UCSD-AML1 (cell line): ENCODE data around the gene PIP4K2A.

Experiments used
- DNase-seq: peaks from one replicate; lab custom pipeline; 2025; ENCODE audit not compliant: unreplicated experiment; lab: John Stamatoyannopoulos, UW

PIP4K2A gene

GRCh38 chr10:22643116-22643515, 71.3 kb downstream of the PIP4K2A start:
- no peak for DNase-seq

GRCh38 chr10:22641743-22642142, 72.6 kb downstream of the PIP4K2A start:
- DNase-seq = no peak

- DNase-seq = no peak
Observed at GRCh38 chr10:22640359-22640758, 74.0 kb downstream of the PIP4K2A start.

GRCh38 chr10:22638863-22639262, 75.5 kb downstream of the PIP4K2A start:
- no peak for DNase-seq

- no peak for DNase-seq
Observed at GRCh38 chr10:22637491-22637890, 76.9 kb downstream of the PIP4K2A start.

- DNase-seq = no peak
Observed at GRCh38 chr10:22635650-22636049, 78.7 kb downstream of the PIP4K2A start.

- DNase-seq = no peak
Observed at GRCh38 chr10:22634606-22635459, 79.5 kb downstream of the PIP4K2A start.

- no peak for DNase-seq
Observed at GRCh38 chr10:22634093-22634492, 80.3 kb downstream of the PIP4K2A start.

- DNase-seq = no peak
Observed at GRCh38 chr10:22633528-22633927, 80.8 kb downstream of the PIP4K2A start.

GRCh38 chr10:22633106-22633505, 81.3 kb downstream of the PIP4K2A start:
- no peak for DNase-seq

GRCh38 chr10:22631646-22632278, 82.6 kb downstream of the PIP4K2A start:
- no peak for DNase-seq

GRCh38 chr10:22631185-22631584, 83.2 kb downstream of the PIP4K2A start:
- no peak for DNase-seq

GRCh38 chr10:22630234-22631174, 83.9 kb downstream of the PIP4K2A start:
- no peak for DNase-seq

GRCh38 chr10:22629852-22630233, 84.5 kb downstream of the PIP4K2A start:
- DNase-seq = no peak

GRCh38 chr10:22629126-22629525, 85.3 kb downstream of the PIP4K2A start:
- DNase-seq = no peak

GRCh38 chr10:22628309-22628708, 86.1 kb downstream of the PIP4K2A start:
- no peak for DNase-seq

- no peak for DNase-seq
Observed at GRCh38 chr10:22626784-22627183, 87.6 kb downstream of the PIP4K2A start.

GRCh38 chr10:22625516-22626290, 88.7 kb downstream of the PIP4K2A start:
- no peak for DNase-seq

- no peak for DNase-seq
Observed at GRCh38 chr10:22624287-22624738, 90.1 kb downstream of the PIP4K2A start.

- no peak for DNase-seq
Observed at GRCh38 chr10:22623633-22624253, 90.6 kb downstream of the PIP4K2A start.
